K562 (cell line): ENCODE measurements around the gene FAM89B. TPM values are rescaled to one million over a fixed set of nuclear protein-coding genes. Genes with fewer than 3 reads are reported as not detected.
A peak's percentile ranks its signal among the peaks of the same experiment; 100 is the strongest.

Experiments
- CC2D1A ChIP-seq: fragments of 450-650 bp; IDR thresholded peaks from 2 replicates; pipeline ENCODE4 v1.6.1; 2017; ENCODE audit warnings: mild to moderate bottlenecking
- DDX20 ChIP-seq: fragments of 450-650 bp; IDR thresholded peaks from 2 replicates; pipeline ENCODE4 v1.6.1; 2016; ENCODE audit warnings: missing genetic modification characterization, low read depth, mild to moderate bottlenecking, missing compliant biosample characterization, moderate library complexity
- HOMEZ ChIP-seq: fragments of 250-450 bp; sonication (Bioruptor Pico); IDR thresholded peaks from 2 replicates; pipeline ENCODE4 v1.4.0; 2020; ENCODE audit warnings: mild to moderate bottlenecking, moderate library complexity
- PURB ChIP-seq: sonication (generic); formaldehyde crosslinking; IDR thresholded peaks from 2 replicates; pipeline ENCODE4 v1.9.0; 2021; ENCODE audit warnings: low read depth, mild to moderate bottlenecking, missing genetic modification reagents
- RNF2 ChIP-seq: sonication (generic); IDR thresholded peaks from 2 replicates; pipeline ENCODE4 v1.6.1; 2016
- SAFB ChIP-seq: fragments of 200-400 bp; formaldehyde crosslinking; IDR thresholded peaks from 2 replicates; pipeline ENCODE4 v1.6.1; 2017; ENCODE audit warnings: low read depth, low read length, borderline replicate concordance
- SIN3A ChIP-seq, 2 experiments: fragments of 150-350 bp in 1 of 2; IDR thresholded peaks; 2 replicates each; pipeline ENCODE4 v1.6.1; 2011 to 2016; ENCODE audit warnings: borderline replicate concordance in 2 of 2, low read depth in 2 of 2, low read length in 2 of 2, mild to moderate bottlenecking in 2 of 2, moderate library complexity in 2 of 2; ENCODE audit not compliant: control insufficient read depth in 1 of 2
- STAT5A ChIP-seq: IDR thresholded peaks from 2 replicates; pipeline ENCODE4 v1.6.1; 2012; ENCODE audit warnings: low read length, inconsistent platforms, borderline replicate concordance
- XRCC4 ChIP-seq: IDR thresholded peaks from one replicate; pipeline ENCODE4 v1.6.1; 2011; ENCODE audit not compliant: insufficient read depth, insufficient read length; ENCODE audit errors: extremely low read depth
- ZBTB33 ChIP-seq: sonication (generic); formaldehyde crosslinking; IDR thresholded peaks from 2 replicates; pipeline ENCODE4 v1.8.1; 2023; ENCODE audit warnings: mild to moderate bottlenecking, missing genetic modification reagents
- ZNF277 ChIP-seq: fragments of 250-450 bp; sonication (Bioruptor Pico); IDR thresholded peaks from 2 replicates; pipeline ENCODE4 v1.8.0; 2022; ENCODE audit warnings: inconsistent platforms, mild to moderate bottlenecking, moderate library complexity, borderline replicate concordance
- polyA plus RNA-seq, 8 experiments: library from polyadenylated mRNA; depleted of rRNA in 4 of 8; stranded (reverse) in 5 of 8; unstranded in 3 of 8; fragments of >200 nt; fragmentation: Nextera tagmentation in 2 of 8; fragmentation: Illumina TruSeq in 1 of 8; extraction: Ambion mirVana in 2 of 8; extraction: Trizol in 1 of 8; gene quantifications; 2 replicates each; pipeline versions ENCODE4 v1.2.1 to v1.2.3, GENCODE V29; 2011 to 2014; ENCODE audit warnings: inconsistent platforms in 1 of 8, missing spikeins in 1 of 8
- total RNA-seq, 7 experiments: library from RNA; depleted of rRNA in 6 of 7; stranded (reverse); fragments of >200 nt in 6 of 7; fragmentation: Illumina TruSeq in 2 of 7; extraction: Trizol in 2 of 7; gene quantifications; 2 replicates each; pipeline versions ENCODE4 v1.2.1 to v1.2.3, GENCODE V29; 2011 to 2021; ENCODE audit warnings: low replicate concordance in 1 of 7
- TF ChIP-seq, protein P1 (sequence below): fragments of 250-450 bp; sonication (Bioruptor Pico); IDR thresholded peaks from 2 replicates; pipeline ENCODE4 v1.8.0; 2021; ENCODE audit warnings: borderline replicate concordance, mild to moderate bottlenecking, moderate library complexity; ENCODE audit not compliant: poor library complexity, severe bottlenecking
- TF ChIP-seq, protein P2 (sequence below): fragments of 200-800 bp; sonication (Bioruptor generic); IDR thresholded peaks from 2 replicates; pipeline ENCODE4 v1.6.1; 2017; ENCODE audit warnings: missing genetic modification characterization, missing compliant biosample characterization
- TF ChIP-seq, protein P3 (sequence below): fragments of 450-650 bp; formaldehyde crosslinking; IDR thresholded peaks from 2 replicates; pipeline ENCODE4 v1.4.0; 2020; ENCODE audit warnings: mild to moderate bottlenecking, moderate library complexity
- TF ChIP-seq, protein P4 (sequence below): sonication (generic); formaldehyde crosslinking; IDR thresholded peaks from 2 replicates; pipeline ENCODE4 v1.8.0; 2022; ENCODE audit warnings: mild to moderate bottlenecking, missing genetic modification reagents, borderline replicate concordance

FAM89B gene
- total and polyA plus RNA-seq, 9 of the 15 experiments (the other 6 are each of a cell fraction or from before 2014, with no cell fraction given): 0.32 to 27.6 (median 11.9) TPM

DNA sequence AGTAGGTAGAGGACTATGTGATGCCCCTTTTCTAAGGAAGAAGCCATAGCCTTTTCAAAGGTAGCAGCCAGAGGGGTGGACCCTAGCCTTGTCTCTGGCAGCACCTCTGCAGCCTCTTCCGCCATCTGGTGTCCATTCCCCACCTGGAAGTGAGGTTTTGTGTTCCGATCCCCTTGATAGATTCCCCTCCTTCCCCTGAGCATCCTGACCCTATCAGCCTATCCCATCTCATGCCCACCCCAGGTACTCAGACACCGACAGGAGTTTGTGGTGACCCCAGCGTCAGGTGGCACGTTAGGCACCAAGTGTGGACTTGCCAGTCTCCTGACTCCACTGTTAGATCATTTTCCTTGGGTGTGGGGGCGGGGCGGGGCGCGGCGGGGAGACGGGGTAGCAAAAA is 398 bp upstream of the FAM89B start (continued):
- TF ChIP-seq, protein P1, sequence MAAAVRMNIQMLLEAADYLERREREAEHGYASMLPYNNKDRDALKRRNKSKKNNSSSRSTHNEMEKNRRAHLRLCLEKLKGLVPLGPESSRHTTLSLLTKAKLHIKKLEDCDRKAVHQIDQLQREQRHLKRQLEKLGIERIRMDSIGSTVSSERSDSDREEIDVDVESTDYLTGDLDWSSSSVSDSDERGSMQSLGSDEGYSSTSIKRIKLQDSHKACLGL (CRISPR knock-in tag): no peak
- TF ChIP-seq XRCC4 (no peak), PURB (CRISPR knock-in tag) (no peak), DDX20 (tag) (no peak), ZBTB33 (0 out of 2 replicates have a peak, but pooled peaks have one; percentile 28), SAFB (no peak), STAT5A (no peak), CC2D1A (peak; percentile 58; the same call in 1 of the 2 replicates), ZNF277 (CRISPR knock-in tag) (no peak), SIN3A (IDR thresholded peaks at IDR 0.05; ENCODE audit: borderline replicate concordance in 2 of 2, control insufficient read depth in 1 of 2, low read depth in 2 of 2, low read length in 2 of 2) (peak in 1 of 2 experiments; percentile 48; a peak in 2 of 4 replicates), HOMEZ (CRISPR knock-in tag) (no peak), RNF2 (no peak)
- TF ChIP-seq, protein P2, sequence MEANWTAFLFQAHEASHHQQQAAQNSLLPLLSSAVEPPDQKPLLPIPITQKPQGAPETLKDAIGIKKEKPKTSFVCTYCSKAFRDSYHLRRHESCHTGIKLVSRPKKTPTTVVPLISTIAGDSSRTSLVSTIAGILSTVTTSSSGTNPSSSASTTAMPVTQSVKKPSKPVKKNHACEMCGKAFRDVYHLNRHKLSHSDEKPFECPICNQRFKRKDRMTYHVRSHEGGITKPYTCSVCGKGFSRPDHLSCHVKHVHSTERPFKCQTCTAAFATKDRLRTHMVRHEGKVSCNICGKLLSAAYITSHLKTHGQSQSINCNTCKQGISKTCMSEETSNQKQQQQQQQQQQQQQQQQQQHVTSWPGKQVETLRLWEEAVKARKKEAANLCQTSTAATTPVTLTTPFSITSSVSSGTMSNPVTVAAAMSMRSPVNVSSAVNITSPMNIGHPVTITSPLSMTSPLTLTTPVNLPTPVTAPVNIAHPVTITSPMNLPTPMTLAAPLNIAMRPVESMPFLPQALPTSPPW (CRISPR knock-in tag): no peak
- TF ChIP-seq, protein P3, sequence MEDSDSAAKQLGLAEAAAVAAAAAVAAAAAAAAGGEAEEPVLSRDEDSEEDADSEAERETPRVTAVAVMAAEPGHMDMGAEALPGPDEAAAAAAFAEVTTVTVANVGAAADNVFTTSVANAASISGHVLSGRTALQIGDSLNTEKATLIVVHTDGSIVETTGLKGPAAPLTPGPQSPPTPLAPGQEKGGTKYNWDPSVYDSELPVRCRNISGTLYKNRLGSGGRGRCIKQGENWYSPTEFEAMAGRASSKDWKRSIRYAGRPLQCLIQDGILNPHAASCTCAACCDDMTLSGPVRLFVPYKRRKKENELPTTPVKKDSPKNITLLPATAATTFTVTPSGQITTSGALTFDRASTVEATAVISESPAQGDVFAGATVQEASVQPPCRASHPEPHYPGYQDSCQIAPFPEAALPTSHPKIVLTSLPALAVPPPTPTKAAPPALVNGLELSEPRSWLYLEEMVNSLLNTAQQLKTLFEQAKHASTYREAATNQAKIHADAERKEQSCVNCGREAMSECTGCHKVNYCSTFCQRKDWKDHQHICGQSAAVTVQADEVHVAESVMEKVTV: peak; percentile 68
- TF ChIP-seq, protein P4, sequence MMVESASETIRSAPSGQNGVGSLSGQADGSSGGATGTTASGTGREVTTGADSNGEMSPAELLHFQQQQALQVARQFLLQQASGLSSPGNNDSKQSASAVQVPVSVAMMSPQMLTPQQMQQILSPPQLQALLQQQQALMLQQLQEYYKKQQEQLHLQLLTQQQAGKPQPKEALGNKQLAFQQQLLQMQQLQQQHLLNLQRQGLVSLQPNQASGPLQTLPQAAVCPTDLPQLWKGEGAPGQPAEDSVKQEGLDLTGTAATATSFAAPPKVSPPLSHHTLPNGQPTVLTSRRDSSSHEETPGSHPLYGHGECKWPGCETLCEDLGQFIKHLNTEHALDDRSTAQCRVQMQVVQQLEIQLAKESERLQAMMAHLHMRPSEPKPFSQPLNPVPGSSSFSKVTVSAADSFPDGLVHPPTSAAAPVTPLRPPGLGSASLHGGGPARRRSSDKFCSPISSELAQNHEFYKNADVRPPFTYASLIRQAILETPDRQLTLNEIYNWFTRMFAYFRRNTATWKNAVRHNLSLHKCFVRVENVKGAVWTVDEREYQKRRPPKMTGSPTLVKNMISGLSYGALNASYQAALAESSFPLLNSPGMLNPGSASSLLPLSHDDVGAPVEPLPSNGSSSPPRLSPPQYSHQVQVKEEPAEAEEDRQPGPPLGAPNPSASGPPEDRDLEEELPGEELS (CRISPR knock-in tag): no peak
